ENCODE measurements around the gene NFASC.

The NFASC gene

GRCh38 chr1:205016075-205016474, 145.4 kb downstream of the NFASC start:
- no peaks in the 10 kb centered on the region for H3K36me3 ChIP-seq (ENCODE audit: control insufficient read depth, insufficient read depth, low read length)
- H3K4me3 ChIP-seq (replicated peaks; ENCODE audit: low read depth, low read length): no peak overlapping the region
- peaks cover 1% of the 10 kb centered on the region for H3K27me3 ChIP-seq (replicated peaks; ENCODE audit: control insufficient read depth, insufficient read depth, low read length)
- TF ChIP-seq, protein P1, sequence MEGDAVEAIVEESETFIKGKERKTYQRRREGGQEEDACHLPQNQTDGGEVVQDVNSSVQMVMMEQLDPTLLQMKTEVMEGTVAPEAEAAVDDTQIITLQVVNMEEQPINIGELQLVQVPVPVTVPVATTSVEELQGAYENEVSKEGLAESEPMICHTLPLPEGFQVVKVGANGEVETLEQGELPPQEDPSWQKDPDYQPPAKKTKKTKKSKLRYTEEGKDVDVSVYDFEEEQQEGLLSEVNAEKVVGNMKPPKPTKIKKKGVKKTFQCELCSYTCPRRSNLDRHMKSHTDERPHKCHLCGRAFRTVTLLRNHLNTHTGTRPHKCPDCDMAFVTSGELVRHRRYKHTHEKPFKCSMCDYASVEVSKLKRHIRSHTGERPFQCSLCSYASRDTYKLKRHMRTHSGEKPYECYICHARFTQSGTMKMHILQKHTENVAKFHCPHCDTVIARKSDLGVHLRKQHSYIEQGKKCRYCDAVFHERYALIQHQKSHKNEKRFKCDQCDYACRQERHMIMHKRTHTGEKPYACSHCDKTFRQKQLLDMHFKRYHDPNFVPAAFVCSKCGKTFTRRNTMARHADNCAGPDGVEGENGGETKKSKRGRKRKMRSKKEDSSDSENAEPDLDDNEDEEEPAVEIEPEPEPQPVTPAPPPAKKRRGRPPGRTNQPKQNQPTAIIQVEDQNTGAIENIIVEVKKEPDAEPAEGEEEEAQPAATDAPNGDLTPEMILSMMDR (IDR thresholded peaks at IDR 0.05; ENCODE audit: insufficient read depth, low read length, poor library complexity, severe bottlenecking): no peak
- no peak for DNase-seq (ENCODE audit: extremely low read depth, insufficient read length)

DNA sequence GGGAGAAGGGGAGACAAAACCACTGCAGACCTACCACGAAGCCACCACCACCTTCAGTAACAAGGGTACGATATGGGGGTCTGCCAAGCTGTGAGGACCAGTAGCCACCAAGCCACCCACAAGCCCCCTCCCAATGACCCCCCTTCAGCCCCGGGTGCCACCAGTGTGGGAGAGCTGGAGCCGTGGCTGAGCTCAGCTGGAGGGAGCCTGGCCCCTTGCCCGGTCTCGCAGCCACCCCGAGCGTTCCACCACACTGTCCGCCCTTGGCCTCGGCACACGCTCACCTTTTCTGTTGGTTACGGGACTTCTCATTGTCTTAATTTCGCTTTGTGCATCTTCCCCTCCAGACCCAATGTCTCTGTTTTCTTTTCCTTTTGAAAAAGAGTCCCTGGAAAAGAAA, 145.9 kb downstream of the NFASC start:
- H3K27me3 ChIP-seq (replicated peaks; ENCODE audit: control insufficient read depth, insufficient read depth, low read length): peaks cover 2% of the 10 kb centered on the region
- no peaks in the 10 kb centered on the region for H3K36me3 ChIP-seq (ENCODE audit: control insufficient read depth, insufficient read depth, low read length)
- H3K4me3 ChIP-seq (replicated peaks; ENCODE audit: low read depth, low read length): no peak overlapping the region

DNA sequence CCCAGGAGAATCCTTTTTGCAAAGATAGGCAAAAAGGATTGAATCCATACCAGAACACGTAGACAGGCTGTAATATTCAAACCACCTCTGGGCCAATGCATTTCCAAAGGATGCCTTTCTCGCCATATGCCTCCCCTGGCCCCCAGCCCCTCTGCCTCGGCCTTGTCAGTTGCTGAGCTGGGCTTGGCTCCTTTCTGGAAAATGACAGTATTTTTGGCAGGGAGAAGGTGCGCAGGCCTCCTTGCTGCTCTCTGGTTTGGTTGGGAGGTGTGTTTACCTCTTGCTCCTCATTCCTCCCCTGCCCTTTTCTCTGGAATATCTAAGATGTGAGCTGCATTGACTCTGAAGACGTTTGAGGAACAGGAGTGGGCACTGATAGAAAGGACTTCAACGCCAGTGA, 146.3 kb downstream of the NFASC start:
- Histone ChIP-seq H3K27me3 (replicated peaks; ENCODE audit: control insufficient read depth, insufficient read depth, low read length) (peaks cover 2% of the 10 kb centered on the region), H3K4me3 (replicated peaks; ENCODE audit: low read depth, low read length) (no peak overlapping the region), H3K36me3 (ENCODE audit: control insufficient read depth, insufficient read depth, low read length) (no peaks in the 10 kb centered on the region)
- TF ChIP-seq, protein P1 (IDR thresholded peaks at IDR 0.05; ENCODE audit: insufficient read depth, low read length, poor library complexity, severe bottlenecking): no peak
- no peak for DNase-seq (ENCODE audit: extremely low read depth, insufficient read length)

More for the DNA sequence above, 145.9 kb downstream of the NFASC start:
- TF ChIP-seq, protein P1 (IDR thresholded peaks at IDR 0.05; ENCODE audit: insufficient read depth, low read length, poor library complexity, severe bottlenecking): no peak
- no peak for DNase-seq (ENCODE audit: extremely low read depth, insufficient read length)

GRCh38 chr1:205017766-205018165, 147.1 kb downstream of the NFASC start:
- Histone ChIP-seq H3K4me3 (replicated peaks; ENCODE audit: low read depth, low read length) (no peak overlapping the region), H3K27me3 (replicated peaks; ENCODE audit: control insufficient read depth, insufficient read depth, low read length) (peaks cover 2% of the 10 kb centered on the region), H3K36me3 (ENCODE audit: control insufficient read depth, insufficient read depth, low read length) (no peaks in the 10 kb centered on the region)
- no peak for DNase-seq (ENCODE audit: extremely low read depth, insufficient read length)
- TF ChIP-seq, protein P1 (IDR thresholded peaks at IDR 0.05; ENCODE audit: insufficient read depth, low read length, poor library complexity, severe bottlenecking): no peak

DNA sequence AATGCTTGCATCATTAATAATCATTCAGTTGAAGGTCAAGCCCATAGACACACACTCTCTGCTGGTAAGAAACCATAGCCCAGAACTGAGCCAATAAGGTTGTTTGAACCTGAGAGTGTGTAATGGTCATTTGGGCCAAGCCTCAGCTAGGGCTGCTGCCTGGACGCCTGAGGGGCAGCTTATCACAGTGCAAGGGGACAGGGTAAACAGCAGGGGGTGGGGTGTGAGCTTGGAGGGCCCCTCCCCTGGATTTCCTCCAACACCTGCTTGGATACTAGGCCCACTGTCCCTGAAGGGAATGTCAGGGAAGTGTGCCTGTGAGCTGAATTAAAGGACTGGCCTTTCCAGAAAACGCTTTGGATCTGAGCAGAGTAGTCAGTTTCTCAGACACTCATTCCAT, 147.7 kb downstream of the NFASC start:
- Histone ChIP-seq H3K36me3 (ENCODE audit: control insufficient read depth, insufficient read depth, low read length) (no peaks in the 10 kb centered on the region), H3K4me3 (replicated peaks; ENCODE audit: low read depth, low read length) (no peak overlapping the region), H3K27me3 (replicated peaks; ENCODE audit: control insufficient read depth, insufficient read depth, low read length) (peaks cover 2% of the 10 kb centered on the region)
- TF ChIP-seq, protein P1 (IDR thresholded peaks at IDR 0.05; ENCODE audit: insufficient read depth, low read length, poor library complexity, severe bottlenecking): no peak
- no peak for DNase-seq (ENCODE audit: extremely low read depth, insufficient read length)

GRCh38 chr1:205020466-205020865, 149.8 kb downstream of the NFASC start:
- TF ChIP-seq, protein P1 (IDR thresholded peaks at IDR 0.05; ENCODE audit: insufficient read depth, low read length, poor library complexity, severe bottlenecking): no peak
- Histone ChIP-seq H3K4me3 (replicated peaks; ENCODE audit: low read depth, low read length) (no peak overlapping the region), H3K27me3 (replicated peaks; ENCODE audit: control insufficient read depth, insufficient read depth, low read length) (peaks cover 2% of the 10 kb centered on the region), H3K36me3 (ENCODE audit: control insufficient read depth, insufficient read depth, low read length) (no peaks in the 10 kb centered on the region)
- DNase-seq (ENCODE audit: extremely low read depth, insufficient read length): no peak
